ENCODE data around the gene ANO9.

GRCh38 chr11:442611-443081, 835 bp upstream of the ANO9 start:
- TF ChIP-seq, protein P1, sequence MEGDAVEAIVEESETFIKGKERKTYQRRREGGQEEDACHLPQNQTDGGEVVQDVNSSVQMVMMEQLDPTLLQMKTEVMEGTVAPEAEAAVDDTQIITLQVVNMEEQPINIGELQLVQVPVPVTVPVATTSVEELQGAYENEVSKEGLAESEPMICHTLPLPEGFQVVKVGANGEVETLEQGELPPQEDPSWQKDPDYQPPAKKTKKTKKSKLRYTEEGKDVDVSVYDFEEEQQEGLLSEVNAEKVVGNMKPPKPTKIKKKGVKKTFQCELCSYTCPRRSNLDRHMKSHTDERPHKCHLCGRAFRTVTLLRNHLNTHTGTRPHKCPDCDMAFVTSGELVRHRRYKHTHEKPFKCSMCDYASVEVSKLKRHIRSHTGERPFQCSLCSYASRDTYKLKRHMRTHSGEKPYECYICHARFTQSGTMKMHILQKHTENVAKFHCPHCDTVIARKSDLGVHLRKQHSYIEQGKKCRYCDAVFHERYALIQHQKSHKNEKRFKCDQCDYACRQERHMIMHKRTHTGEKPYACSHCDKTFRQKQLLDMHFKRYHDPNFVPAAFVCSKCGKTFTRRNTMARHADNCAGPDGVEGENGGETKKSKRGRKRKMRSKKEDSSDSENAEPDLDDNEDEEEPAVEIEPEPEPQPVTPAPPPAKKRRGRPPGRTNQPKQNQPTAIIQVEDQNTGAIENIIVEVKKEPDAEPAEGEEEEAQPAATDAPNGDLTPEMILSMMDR (IDR thresholded peaks at IDR 0.05; ENCODE audit: low read length), result no peak
- TF ChIP-seq EZH2 (IDR thresholded peaks at IDR 0.05; ENCODE audit: borderline replicate concordance, low read length), result no peak

All from OCI-LY1 (cell line).